ENCODE data around the gene SNED1.
A peak's percentile ranks its signal among the peaks of the same experiment; 100 is the strongest.

The SNED1 gene

DNA sequence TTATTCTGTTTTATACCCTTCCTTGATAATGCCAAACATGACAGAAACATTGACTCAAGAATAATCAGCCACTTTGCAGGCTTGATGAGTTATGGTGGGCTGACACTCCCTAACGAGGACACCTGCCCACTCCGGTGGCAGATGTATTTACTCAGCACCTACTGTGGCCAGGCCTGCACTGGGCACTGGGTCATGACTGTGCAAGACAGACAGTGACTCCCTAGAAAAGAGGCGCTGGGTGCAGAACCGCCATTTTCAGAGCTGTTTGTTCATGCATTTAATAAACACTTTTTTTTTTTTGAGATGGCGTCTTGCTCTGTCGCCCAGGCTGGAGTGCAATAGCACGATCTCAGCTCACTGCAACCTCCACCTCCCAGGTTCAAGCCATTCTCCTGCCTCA is 32.5 kb downstream of the SNED1 start:
- DNase-seq = no peak

DNA sequence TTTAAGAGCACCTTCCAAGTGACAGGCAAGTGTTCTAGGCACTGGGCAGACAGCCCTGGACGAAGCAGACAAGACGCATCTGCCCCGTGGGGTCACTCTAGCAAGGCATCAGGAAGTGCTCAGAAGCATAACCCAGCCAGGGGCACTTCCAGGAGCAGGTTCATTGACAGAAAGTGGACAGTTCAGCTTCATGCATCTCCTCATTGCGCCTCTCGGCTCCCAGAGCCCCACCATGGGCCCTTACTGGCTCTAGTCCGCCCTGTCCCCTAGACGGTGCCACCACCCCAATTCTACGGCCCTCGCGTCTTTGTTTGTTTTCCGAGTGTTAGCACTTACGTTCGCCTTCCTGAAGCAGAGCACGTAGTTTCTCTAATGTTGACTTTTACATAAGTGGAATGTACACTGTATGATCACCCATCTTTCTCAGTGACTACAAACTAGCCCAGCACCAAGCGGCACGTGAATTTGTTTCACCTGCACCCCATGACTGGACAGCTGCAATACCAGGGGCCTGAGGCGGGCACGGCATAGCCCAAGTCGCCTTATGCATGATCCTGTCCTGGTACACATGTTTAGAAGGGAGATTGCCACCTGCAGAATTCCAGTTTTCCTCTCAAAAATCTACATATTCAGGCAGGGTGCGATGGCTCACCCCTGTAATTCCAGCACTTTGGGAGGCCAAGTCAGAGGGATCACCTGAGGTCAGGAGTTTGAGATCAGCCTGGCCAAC is 33.2 kb downstream of the SNED1 start:
- DNase-seq = no peak

DNA sequence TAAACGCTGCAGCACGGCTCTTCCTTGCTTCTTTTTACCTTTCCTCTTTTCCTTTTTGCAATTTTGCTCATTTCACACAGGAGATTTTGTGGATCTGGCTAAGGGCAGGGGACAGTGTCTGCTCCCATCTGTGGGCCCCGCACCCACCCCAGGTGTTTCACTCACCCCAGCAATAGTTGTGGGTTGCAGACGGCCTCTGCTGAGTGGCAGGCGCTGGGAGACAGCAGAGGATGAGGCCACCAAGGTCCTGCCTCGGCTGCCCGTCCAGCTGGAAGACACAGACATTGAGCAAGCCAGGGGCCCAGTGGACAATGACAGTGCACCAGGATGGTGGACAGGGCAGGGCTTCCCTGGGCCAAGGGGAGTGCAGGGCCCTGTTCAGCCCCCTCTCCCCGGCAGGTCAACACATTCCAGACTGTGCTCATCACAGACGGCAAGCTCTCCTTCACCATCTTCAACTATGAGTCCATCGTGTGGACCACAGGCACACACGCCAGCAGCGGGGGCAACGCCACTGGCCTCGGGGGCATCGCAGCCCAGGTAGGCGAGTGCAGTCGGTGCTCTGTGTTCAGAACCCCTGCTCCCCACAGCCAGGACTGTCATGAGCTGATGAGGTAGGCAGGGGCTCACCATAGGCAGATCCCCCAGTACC is 35.0 kb downstream of the SNED1 start:
- DNase-seq = no peak

DNA sequence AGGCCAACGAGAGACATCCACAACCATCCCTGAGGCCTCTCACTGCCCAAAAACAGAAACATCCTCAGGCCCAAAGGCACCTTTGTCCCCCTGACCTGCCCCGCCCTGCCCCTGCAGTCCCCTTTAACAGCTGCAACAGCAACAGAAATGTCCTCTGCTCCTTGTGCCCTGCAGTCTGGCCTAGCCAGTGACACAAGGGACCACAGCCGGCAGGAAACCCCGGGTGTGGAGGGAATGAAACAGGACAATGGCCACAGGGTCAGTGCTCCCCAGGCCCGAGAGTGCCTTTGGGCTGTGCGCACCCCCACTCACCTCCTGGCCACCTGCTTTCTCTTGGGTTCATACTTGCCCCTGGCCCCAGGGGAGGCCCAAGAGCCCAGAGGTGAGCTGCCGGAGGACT is 35.6 kb downstream of the SNED1 start:
- no peak for DNase-seq

DNA sequence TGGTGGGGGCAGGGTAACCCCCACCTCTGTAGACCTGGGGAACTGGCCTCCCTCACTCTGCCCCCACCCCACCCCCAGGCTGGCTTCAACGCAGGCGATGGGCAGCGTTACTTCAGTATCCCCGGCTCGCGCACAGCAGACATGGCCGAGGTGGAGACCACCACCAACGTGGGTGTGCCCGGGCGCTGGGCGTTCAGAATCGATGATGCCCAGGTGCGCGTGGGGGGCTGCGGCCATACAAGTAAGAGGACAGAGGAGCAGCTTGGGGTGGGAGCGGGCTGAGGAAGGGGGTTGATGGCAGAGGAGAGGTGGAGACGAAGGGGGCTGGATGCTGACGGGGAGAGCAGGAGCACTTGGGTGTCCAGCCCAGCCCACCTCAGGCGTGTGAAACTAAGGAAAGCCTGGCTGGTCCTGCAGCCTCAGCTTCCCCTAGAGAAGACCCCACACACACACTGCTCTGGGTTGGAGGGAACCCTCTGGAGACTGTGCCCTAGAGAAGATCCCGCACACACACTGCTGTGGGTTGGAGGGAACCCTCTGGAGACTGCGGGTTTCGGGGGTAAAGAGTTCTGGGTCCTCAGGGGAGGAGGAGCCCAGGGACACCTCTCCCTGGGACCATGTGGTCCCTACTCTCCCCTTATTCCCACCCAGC is 36.2 kb downstream of the SNED1 start:
- DNase-seq = no peak

DNA sequence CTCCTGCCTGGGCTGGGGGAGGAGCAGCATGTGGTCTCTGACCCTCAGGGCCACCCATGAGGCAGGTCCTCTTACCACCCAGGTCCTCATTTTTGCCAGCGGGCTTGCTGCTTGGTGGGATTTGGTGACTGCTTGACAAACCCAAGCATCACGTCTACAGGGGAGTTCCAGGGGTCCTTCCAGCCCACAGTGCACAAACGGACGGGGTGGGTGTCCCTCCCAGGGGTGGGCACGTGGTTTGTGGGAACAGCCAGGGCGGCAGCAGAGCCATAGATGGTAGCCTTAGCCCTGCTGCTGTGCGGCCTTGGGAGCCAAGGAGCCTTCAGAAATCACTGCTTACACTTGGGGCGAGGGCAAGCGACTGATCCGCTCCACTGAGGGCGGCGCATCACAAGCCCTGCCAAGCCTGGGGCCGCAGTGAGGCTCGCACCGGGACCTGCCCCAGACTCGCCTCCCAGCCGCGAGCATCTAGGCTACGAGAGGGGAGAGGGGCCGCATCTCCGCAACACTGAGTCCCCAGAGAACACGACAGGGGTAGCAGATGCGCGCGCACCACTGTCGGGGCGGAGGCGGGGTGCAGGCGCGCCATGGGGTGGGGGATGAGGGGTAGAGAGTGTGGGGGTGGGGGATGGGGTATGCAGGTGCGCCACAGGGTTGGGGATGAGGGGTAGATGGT is 36.9 kb downstream of the SNED1 start:
- DNase-seq = no peak

DNA sequence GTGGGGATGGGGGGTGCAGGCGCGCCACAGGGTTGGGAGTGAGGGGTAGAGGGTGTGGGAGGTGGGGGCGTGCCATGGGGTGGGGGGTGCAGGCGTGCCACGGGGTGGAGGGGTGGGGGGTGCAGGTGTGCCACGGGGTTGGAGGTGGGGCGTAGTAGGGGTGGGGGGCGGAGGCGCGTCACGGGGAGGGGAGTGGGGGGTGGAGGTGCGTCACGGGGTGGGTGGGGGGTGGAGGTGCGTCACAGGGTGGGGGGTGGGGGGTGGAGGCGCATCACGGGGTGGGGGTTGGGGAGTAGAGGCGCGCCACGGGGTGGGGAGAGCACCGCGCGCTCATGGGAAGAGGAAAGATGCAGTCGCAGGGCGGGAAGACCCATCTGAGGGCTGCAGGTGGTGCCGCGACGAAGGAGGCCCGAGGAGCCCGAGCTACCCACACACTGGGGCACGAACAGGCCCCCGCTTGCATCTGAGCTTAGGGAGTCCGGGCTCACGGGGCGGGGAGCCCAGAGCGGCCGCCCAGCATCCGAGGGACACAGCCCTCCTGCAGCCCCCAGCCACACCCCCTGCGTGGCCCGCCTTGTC is 37.5 kb downstream of the SNED1 start:
- peak in 1 of 2 experiments; percentile 22 for DNase-seq

DNA sequence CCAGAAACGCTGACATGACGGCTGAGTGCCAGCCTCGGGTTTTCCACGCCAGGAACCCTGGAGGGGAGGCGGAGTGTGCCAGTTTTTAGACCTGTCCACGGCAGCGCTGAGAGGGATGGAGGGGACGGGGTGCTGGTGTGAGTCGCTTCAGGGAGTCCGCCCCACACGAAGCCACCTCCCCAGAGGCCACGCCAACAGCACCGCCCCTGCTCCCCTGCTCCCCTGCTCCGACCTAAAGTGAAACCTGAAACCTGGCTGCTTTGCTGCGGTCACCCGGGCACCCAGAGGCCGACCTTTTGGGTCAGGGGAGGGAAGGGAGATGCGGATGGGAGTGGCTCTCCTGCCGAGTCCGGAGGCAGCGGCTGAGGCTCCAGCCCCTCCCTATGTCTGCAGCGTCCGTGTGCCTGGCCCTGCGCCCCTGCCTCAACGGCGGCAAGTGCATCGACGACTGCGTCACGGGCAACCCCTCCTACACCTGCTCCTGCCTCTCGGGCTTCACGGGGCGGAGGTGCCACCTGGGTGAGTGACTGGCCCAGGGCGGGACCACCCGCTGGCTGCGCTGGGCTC is 38.1 kb downstream of the SNED1 start:
- no peak for DNase-seq

DNA sequence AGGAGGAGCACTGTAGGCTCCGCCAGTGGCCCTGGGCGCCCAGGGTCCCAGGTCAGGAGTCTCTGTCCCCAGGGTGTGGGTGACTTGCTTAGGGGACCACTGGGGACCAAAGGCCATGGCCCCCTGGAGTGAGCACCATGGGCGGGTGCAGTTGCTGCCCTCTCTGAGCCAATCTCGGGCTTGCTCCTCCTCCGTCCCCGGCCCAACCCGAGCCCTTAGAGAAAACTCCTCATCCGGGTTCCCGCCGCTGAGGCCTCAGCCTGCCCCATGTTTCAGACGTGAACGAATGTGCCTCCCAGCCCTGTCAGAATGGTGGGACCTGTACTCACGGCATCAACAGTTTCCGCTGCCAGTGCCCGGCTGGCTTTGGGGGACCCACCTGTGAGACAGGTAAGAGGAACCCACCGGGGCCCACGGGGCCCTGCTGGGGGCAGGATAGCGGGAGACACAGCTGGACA is 38.6 kb downstream of the SNED1 start:
- DNase-seq = no peak

DNA sequence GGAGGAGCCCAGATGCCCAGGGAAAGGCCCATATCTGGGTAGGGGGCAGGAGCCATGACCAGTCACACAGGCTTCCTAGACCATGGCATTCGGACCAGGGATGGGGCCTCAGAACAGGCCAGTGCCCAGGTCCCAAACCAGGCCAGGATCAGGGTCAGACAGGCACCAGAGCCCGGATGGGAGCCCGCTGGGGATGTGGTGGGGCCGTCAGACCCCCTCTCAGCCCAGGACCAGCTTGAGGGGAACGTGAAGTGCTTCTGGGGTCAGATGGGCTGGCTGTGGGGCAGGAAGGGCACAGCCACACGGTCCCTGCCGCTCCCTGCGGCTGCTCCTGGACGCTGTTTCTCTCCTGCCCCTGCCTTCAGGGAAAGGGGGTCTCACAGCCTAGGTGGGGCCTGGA is 39.1 kb downstream of the SNED1 start:
- no peak for DNase-seq

DNA sequence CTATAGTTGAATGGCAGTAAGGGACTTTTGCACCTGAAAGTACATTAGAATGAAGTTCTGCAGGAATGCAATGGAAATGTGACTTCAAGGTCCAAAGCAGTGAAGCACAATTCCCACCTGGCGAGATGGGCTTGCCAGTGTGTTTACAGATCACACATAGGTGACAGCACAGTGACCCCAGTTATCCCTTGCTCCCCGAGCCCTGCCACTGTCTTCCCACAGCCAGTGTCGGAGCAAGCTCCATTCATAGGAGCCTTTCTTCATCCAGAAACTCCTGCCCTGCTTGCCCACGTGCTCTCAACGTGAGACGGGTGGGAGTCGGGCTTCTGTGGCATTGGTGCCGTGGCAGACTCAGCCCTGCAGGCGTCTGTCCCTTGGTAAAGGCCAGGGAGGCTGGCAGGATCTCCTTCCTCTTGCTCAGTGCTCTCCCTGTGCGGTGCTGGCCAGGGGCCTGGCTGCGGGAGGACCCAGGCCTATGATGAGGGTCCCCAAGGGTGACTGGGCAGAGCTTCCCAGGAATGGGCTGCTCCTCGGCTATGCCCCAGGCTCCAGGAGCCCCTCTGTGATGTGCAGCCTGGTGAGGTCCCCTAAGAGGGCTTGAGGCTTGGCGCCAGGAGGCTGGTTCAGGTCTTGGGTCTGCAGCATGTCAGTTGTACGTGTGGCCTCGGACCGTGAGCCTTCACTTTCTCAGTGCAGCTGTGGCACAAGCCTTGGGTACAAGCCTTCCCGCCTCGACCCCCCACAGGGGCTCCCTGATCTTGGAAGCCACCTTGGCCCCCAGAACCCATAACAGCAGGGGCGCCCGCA is 40.2 kb downstream of the SNED1 start:
- DNase-seq = no peak

DNA sequence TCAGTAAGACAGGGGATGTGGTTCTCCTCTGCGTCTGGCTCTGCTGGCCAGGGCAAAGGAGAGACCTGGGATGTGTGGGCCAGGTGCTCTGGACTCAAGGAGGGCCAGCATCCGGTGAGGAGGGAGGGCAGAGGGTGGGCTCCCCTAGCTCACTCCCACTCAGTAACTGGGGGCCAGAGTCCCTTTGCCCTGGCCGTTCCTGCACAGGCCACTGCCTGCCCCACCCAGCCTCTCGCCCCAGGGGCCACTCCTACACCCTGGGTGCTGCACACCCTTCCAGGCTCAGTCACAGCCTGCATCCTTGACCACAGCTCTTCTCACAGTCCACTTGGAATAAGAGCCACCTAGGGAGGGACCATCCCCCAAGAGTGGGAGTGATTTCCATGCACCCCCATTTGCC is 41.0 kb downstream of the SNED1 start:
- DNase-seq = no peak

DNA sequence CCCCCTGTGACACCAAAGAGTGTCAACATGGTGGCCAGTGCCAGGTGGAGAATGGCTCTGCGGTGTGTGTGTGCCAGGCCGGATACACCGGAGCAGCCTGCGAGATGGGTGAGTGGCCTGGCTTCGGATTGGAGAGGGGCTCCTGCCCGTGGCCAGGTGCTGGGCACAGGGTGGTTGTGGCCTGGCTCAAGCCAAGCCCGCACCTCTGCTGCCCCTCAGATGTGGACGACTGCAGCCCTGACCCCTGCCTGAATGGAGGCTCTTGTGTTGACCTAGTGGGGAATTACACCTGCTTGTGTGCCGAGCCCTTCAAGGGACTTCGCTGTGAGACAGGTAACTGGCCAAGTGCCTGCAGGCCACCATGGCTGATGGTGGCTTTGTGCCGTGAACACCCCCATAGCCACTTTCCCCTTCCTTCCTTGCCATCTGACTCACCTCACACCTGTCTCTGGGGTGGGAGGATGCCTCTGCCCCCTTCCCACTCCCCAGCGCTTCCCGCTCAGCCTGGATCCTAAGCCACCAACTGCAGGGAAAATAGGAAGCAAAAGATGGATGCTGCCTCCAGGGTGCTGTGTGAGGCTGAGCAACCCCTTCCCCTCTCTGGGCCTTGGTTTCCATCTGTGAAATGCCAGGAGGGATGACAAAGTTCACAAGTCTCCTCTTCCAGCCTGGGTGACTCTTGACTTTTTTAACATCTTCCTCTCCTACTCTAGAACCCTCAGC is 41.8 kb downstream of the SNED1 start:
- DNase-seq = no peak

DNA sequence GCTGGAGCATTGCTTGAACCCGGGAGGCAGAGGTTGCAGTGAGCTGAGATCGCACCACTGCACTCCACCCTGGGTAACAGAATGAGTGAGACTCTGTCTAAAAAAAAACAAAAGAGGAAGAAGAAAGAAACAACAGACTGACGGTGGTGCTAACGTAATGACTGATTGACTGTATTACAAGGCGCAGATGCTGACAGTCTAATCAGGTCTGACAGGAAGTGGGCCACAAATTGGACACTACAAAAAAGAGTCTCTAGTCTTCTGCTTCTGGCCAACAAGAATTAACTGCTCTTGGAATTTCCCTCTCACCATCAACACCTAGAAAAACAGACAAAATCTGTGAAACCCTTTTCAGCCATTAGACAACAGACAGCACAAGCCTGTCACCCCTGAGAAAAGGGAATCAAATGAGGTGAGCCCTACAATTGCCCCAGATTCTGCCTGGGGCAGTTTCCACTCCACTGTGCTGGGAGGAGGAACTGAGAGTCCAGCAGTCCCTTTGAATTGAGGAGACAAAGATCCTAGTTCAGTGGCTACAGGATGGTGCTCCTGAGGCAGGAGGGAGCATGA is 43.3 kb downstream of the SNED1 start:
- no peak for DNase-seq

DNA sequence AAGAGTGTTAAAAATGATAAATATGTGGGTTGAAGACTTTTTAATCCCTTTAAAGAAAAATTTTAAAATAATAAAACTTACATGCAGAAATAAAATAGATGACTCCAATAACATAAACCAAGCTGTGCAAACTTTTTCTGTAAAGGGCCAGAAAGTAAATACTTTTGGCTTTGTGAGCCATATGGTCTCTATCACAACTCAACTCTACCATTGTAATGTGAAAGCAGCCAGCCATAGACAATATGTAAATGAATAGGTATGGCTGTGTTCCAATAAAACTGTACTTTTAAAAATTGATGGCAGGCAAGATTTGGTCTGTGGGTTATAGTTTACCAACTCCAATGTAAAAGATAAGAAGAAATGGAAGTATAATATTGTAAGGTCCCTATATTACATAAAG is 45.2 kb downstream of the SNED1 start:
- DNase-seq = no peak

DNA sequence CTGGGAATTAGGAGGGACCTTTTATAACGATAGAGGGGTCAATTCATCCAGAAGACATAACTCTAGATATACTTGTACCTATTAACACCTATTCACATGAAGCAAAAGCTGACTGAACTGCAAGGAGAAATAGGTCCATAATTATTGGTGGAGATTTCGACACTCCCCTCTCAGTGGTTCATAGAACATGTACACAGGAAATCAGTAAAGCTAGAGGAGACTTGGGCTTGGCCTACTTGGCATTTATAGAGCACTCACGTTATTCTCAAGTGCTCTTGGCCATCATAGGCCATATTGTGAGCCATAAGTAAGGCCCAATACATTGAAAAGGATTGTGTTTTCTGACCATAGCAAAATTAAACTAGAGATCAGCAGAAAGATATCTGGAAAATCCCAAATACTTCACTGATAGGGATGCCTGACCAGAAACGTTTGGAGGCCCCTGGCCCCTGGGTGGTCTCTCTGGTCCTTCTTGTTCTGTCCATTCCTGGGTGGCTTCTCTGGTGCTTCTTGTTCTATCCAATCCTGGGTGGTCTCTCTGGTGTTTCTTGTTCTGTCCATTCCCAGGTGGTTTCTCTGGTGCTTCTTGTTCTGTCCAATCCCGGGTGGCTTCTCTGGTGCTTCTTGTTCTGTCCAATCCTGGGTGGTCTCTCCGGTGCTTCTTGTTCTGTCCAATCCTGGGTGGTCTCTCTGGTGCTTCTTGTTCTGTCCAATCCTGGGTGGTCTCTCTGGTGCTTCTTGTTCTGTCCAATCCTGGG is 49.0 kb downstream of the SNED1 start:
- DNase-seq = no peak

DNA sequence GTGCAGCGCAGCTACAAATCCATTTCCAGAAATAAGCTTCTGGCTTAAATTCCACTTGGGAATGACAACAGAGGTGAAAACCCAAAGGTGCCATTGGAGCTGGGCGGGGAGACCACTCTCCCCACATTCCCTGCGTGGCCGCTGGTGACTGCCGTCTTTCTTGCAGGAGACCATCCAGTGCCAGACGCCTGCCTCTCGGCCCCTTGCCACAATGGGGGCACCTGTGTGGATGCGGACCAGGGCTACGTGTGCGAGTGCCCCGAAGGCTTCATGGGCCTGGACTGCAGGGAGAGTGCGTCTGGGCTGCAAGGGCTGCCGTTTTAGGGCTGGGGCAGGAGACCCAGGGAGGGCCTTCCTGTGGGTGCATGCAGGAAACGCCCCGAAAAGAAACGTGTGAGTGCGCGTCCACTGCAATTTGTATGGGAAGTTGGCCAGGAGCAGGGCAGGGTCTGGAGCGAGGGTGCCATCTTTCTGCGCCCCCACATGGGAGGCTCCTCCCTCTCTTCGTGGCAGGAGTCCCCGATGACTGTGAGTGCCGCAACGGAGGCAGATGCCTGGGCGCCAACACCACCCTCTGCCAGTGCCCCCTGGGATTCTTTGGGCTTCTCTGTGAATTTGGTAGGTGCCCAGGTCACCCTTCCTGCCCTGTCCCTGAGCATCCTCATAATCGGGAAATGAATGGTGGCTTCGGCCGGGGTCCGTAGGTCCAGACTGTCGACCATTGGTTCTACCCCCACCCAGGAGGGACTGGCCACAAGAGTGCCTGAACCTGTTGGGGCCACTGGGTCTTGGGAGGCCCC is 49.9 kb downstream of the SNED1 start:
- DNase-seq = no peak

DNA sequence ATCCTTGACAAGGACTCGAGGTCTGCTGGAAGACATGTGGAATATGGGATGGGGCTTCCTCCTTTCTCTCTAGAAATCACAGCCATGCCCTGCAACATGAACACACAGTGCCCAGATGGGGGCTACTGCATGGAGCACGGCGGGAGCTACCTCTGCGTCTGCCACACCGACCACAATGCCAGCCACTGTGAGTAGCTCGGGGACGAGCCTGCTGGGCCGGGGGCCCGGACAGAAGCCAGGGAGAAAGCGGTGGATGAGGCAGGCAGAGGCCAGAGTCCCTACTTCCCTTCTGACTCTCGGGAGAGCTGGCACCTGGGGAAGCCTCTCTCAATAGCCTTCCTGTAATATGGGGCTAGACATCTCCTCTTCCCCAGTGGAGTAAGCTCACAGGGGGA is 50.5 kb downstream of the SNED1 start:
- no peak for DNase-seq

Data from NCI-H524 (cell line).